HG02571 (cell line): Measurements from ENCODE around the gene POPDC3.
"Not testable (repeated sequence)": the region's sequence is repeated elsewhere in the genome, so short reads cannot be mapped to it uniquely, and the experiment has no call there.

Experiments
- ATAC-seq: cut with Tn5 transposase; IDR thresholded peaks from one replicate; pipeline ENCODE4 v1.9.1; 2021; ENCODE audit warnings: mild to moderate bottlenecking, moderate library complexity; ENCODE audit not compliant: unreplicated experiment

The POPDC3 gene

DNA sequence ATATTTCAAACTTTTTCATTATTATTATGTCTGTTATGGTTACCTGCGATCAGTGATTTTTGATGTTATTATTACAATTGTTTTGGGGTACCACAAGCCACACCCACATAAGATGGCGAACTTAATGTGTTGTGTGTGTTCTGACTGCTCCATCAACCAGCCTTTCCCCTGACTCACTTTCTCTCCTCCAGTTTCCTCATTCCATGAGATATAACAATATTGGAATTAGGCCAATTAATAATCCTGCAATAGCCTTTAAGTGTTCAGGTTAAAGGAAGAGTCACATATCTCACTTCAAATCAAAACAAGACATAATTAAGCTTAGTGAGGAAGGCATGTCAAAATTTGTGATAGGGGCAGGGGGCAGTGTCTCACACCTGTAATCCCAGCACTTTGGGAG is 16.3 kb upstream of the POPDC3 start:
- no peak for ATAC-seq

- ATAC-seq, result no peak
Observed at GRCh38 chr6:105194591-105194990, 14.8 kb upstream of the POPDC3 start.

GRCh38 chr6:105194106-105194505 is 14.3 kb upstream of the POPDC3 start:
- no peak for ATAC-seq

- no peak for ATAC-seq
Observed at GRCh38 chr6:105193647-105194046, 13.8 kb upstream of the POPDC3 start.

DNA sequence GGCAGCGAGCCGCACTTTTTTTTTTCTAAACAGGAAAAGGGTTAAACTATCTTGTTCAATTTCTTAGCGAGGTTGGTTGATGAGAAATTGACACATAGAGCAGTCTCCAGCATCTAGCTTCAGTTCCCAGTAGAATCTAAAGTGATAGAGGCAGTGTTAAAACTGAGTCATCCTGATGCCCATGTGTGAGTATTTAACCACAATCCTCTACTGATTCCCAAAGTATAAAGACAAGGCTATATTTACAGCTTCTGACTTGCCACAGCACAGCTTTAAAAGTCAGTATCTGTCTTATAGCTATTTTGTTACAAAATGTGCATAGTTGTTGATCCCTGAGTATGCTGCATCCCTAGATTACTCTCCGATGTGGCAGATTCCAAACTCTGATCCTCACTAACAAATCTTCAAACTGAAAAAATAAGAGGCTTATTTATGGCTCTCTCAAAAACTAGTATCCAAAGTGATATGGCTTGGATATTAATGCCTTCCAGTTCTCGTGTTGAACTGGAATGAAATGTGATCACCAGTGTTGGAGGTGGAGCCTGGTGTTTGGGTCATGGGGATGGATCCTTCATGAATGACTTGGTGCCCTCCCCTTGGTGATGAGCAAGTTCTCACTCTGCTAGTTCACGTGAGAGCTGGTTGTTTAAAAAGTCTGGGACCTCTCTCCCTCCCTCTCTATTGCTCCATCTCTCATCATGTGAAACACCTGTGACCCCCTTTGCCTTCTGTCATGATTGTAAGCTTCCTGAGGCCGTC is 13.1 kb upstream of the POPDC3 start:
- ATAC-seq, result no peak

DNA sequence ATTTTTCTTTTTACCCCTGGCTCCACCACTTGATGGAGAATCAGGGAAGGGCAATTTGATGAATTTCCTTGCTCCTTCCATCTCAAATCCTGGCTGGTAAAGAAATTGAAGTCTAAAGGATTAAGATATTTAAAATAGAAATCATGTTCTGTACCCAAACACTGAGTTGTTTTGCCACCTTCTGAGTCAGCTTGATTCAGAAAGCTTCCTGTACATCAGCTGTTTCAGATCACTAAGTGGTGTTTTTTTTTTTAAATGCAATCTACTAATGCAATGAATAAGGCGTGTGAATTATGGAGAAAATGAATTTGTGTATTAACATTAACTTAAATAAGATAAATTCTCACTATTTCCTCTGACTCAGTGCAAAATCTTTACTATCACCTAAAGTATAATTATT is 11.5 kb upstream of the POPDC3 start:
- ATAC-seq, result no peak

DNA sequence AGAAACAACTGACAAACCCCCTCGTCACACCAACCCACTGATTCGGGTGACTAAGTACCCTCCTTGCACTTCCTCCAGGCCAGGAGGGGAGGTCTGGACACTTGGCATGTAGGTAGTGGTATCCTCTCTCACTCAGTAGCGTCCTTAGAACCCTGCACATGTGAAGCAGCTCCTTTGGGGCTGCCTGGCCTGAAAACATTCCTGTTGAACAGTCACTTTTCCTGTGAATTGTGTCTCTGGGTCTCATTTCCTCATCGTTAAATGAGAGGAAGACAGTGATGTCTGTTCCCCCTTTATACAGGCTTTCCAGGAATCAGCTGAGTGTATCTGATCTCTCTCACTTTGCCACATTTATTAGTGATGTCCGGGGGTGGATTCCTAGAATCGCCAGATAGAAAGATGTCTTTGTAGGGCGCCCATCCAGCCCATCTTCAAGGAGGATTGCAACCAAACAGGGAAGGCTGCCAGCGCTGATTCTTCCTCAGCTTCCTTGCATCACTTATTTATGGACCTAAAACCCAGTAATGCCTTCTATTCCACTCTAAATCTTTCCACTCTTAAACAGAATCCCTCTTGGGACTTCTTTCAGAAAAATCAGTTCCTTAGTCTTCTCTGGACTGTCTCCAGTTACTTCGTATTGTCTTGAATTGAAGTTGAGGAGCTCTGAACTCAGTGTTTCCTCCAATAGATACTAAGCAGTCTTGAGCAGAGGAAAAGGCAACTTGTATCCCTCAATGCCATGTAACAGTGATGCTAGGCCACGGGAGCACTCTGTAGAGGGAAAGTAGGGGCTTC is 9.4 kb upstream of the POPDC3 start:
- ATAC-seq, result no peak

DNA sequence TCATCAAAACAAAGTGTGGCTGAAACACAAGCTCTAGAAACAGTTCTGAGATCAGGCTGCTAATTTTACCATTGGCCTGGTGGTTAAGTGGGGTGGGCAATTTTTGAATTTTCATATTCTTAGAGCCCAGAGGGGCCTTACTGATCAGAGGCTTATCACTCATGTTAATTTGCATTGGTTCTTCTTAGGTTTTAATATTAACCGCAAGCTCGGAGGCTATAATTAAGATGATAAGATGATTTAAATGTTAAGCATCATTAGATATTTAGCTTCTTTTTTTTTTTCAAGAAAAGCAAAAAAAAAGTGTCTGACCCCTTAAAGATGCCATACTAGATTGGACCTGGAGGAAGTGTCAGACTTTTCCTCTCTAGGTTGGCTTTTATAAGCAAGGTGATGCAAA is 8.4 kb upstream of the POPDC3 start:
- no peak for ATAC-seq

GRCh38 chr6:105186576-105186975 is 6.8 kb upstream of the POPDC3 start:
- ATAC-seq, result no peak

GRCh38 chr6:105184921-105185320 is 5.1 kb upstream of the POPDC3 start:
- ATAC-seq, result no peak

DNA sequence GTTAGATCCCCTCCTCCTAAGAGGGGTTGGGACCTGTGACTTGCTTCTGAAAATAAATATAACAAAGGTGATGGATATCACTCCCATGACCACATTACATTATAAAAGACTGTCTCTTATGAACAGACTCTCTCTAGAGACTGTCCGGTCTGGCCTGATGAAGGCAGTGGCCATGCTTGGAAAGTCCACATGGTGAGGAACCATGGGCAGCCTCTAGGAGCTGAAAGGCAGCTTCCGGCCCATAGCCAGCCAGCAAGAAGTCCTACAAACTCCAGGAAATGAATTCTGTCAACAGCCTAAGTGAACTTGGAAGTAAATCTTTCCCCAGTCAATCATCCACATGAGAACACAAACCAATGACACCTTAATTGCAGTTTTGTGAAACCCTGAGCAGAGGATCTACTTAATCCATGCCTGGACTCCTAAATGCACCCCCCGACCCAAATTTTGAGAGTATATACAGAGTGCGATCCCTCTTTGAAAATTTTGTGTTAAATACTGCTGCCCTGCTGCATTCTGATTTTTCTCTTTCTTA is 2.2 kb upstream of the POPDC3 start:
- no peak for ATAC-seq

GRCh38 chr6:105178636-105179035 is 1.2 kb downstream of the POPDC3 start:
- no peak for ATAC-seq

DNA sequence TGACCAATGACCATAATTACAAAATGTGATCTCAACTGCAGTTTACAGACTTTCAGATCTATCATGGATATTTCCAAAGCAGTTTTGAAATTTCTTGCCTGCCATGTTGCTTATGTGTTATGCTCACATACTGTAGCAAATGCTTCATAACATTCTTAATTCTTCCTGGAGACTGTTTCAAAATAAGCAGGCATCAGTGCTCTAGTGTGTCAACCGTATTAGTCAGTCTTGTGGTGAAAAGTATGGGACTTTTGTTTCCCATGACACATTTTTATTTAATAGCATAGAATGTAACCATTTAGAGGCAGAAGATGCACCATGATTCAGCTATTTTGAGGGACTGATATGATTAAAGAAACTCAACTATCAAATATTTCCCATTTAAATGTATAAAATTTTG is 1.7 kb downstream of the POPDC3 start:
- no peak for ATAC-seq

GRCh38 chr6:105177556-105177955 is 2.3 kb downstream of the POPDC3 start:
- ATAC-seq, result no peak

DNA sequence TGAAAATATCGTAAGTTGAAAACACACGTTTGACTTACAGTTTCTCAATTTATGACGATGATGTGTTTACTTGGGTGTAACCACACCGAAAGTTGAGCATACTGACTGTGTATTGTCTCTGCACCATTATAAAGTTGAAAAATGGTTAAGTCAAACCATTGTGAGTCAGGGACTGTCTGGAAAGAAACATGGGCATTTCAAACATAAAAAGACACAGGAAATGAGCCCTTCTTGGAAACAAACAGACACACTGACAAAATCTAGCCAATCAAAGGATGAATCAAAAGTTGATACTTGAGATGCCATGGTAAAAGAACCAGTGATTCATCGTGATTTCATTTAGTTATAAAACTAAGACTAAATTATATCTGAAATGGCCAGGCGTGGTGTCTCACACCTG is 5.3 kb downstream of the POPDC3 start:
- ATAC-seq, result no peak

- ATAC-seq, result not testable (repeated sequence)
Observed at GRCh38 chr6:105172515-105172914, 7.3 kb downstream of the POPDC3 start.

GRCh38 chr6:105170059-105170458 is 9.8 kb downstream of the POPDC3 start:
- ATAC-seq, result no peak

DNA sequence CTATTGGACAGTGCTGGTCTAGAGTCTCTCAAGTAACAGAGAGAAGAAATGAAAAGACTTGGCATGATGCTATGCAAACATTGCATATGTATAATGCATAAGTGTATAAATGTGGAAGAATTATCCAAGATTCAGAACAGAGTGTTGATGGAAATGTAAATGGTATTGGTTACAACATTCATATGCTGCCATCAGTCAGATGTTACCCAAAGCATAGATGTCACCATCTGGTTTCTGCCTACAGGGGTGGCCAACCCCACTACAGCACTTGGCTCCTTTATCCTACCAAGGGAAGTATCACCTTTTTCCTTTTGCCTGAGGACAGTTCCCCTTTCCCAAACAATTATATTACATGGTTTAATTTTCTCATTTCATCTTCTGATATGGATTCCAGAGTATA is 11.9 kb downstream of the POPDC3 start:
- no peak for ATAC-seq

- no peak for ATAC-seq
Observed at GRCh38 chr6:105164418-105164817, 15.4 kb downstream of the POPDC3 start.

DNA sequence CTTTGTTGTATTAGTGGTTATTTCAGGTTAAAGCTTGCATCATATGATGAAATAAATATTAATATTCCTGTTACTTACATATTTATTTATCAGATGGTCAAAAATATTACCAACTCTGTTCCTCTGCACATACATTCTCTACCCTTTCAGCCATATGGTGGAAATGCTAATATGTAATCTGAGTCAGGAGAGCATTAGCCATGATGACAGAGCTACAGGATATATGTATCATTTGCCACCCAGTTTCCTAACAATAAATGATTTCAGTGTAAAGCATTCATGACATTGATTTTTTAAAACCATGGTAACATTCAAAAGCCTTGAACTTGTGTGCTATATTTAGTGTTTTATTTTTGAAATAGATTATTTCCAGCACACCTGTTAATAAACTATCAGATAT is 16.6 kb downstream of the POPDC3 start:
- no peak for ATAC-seq

DNA sequence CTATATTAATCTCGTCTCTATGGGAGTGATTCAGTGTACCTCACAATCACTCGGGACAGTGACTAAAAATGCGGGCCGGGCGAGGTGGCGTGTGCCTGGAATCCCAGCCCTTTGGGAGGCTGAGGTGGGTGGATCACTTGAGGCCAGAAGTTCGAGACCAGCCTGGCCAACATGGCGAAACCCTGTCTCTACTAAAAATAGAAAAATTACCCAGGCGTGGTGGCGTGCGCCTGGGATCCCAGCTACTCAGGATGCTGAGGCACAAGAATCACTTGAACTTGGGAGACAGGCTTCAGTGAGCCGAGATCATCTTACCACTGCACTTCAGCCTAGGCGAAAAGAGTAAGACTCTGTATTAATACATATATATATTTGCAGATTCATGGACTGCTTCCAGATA is 17.4 kb downstream of the POPDC3 start:
- ATAC-seq, result no peak

DNA sequence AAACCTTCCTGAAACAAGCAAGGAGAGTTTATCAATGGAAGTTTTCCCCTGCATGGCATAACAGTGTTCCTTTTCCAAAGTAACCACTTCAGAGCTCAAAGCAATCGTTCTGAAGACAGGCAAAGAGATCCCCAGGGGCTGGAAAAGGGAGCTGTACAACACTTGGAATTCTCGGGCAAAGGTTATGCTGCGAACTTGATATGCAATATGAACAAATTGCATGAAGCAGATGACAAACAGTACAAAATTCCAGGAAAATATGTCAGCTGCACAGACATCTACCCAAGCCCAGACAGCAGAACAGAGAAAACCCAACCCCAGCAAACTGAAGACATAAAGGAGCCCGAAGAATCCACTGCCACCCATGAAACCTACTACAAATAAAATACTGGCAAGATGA is 18.4 kb downstream of the POPDC3 start:
- ATAC-seq, result no peak
